ENCODE results near the gene ZNF236.

The ZNF236 gene

GRCh38 chr18:76970770-76971559 is 148.6 kb downstream of the ZNF236 start:
- no peak for DNase-seq (ENCODE audit: low read depth in 2 of 3, low spot score in 2 of 3)

DNA sequence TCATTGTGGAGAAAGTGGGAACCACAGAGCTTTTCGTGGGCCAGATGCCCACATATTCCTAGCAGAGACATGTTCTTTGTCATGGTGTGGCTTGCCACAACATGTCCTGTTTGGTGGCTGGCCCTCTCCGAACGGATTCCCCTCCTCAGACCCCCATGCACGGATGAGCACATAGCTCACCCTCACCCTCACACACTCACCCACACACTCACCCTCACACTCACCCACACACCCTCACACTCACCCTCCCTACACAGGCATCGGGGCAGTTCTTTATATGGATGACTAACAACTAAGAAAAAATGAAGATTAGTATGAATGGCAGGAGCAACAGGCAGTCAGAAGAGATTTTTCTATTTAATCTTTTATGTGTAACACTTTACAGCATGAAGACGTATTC is 149.9 kb downstream of the ZNF236 start:
- DNase-seq (ENCODE audit: low read depth in 2 of 3, low spot score in 2 of 3) = no peak

DNA sequence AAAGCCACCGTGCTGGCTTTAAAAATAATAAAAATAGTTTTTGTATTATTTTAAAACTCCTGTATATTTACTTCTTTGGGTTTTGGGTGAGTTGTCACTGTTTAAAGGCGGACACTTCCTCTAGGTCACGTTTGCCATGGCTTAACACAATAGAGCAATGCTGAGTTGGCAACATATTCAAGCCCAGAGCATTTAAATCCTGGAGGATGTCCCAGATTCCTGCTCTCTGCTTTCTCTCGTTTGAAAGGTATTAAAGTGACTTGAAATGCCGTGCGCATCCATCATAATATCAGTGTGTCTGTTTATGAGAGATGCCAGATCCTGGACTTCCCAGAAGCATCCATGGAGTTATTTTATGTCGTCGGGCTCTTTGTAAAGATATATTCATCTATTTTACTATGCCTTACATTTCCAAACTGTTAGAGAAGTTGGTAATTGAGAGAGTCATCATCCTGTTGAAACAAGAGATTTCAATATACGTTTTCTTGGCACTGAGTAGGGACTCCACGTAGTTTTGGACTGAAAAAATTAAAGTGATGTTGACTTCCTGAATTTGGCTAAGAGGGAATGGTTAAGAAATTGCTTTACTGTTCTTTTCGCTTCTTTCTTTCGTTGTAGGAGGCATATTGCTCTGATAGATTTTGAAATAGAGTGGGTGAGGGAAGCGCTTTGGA is 150.6 kb downstream of the ZNF236 start:
- DNase-seq (ENCODE audit: low read depth in 2 of 3, low spot score in 2 of 3) = no peak

- DNase-seq (ENCODE audit: low read depth in 2 of 3, low spot score in 2 of 3) = no peak
Observed at GRCh38 chr18:76973520-76974266, 151.3 kb downstream of the ZNF236 start.

GRCh38 chr18:76974386-76974785 is 152.0 kb downstream of the ZNF236 start:
- DNase-seq (ENCODE audit: low read depth in 2 of 3, low spot score in 2 of 3) = no peak

DNA sequence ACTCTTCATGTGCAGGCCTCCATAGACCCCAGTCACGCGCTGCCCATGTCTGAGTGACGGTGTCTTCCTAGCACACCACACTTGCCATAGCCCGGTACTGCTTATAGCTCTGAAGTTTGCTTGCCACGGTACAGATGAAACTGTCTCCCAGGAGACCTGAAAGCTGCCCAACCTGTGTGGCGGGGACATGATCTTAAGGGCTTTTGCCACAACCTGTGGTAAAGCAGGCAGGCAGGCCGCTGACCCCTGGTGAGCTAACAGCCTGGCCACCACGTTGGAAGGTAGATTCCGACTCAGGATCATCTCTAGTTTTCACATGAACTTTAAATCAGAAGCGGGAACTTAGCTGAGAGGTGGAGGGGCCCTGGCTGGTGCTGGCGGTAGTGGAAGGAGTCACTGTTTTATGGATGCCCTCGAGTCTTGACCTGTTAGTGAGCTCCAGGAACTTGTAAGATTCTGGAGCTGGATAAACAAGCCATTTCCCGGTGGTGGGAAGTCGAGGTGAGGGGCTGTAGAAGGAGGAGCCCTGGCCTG is 153.3 kb downstream of the ZNF236 start:
- no peak for DNase-seq (ENCODE audit: low read depth in 2 of 3, low spot score in 2 of 3)

DNA sequence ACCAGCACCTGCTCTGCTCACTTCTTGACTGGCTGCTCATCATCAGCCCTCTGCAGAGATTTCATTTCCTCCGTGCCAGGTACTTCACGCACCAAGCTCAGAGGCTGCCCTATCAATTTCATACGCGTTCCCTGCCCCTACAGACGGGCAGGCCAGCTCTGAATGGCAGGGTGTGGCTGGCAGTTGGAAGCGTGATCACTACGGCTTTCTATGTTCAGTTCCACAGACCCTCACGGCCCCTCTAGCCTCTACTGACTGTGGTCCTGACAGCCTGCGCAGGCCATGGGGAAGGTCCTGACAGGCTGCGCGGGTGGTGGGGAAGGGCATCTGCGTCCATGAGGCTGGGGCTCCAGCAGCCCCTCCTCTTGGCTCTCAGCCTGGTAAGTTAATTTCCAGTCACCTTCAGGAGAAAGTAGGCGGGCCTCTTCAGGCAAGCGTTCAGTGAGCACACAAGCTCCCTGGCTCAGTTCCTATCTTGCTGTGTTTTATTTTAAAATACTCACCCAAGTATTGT is 154.8 kb downstream of the ZNF236 start:
- no peak for DNase-seq (ENCODE audit: low read depth in 2 of 3, low spot score in 2 of 3)

- no peak for DNase-seq (ENCODE audit: low read depth in 2 of 3, low spot score in 2 of 3)
Observed at GRCh38 chr18:76977684-76978232, 155.4 kb downstream of the ZNF236 start.

GRCh38 chr18:76978616-76979015 is 156.3 kb downstream of the ZNF236 start:
- DNase-seq (ENCODE audit: low read depth in 2 of 3, low spot score in 2 of 3) = no peak

DNA sequence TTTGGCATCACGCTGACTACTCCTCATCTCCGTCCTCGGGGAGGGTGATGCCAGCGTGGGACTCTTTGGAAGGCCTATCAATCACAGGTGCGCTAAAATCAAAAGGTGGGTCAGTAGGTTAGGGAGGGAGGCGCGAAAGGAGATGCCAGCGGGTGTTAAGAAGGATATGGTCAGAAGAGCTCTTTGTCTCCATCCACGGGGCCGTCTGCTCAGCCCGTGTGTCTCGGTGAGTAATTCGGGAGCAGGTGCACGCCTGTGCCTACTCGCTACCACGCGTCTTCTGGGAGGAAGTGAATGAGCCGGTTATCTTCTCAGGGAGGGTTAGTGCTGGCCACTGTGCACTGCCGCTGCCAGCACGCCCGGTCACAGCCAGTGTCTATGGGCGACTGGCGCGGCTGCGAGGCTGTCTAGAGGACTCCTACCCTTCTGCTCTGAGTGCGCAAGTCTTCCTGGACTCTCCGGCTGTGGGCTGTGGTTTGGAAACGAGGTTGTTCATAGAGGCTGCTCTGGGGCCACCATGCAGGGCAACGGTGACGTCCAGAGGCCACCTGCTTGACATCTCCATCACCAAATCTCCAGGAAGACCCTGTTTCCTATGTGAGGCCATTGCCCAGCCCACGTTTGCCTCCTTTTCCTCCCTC is 156.9 kb downstream of the ZNF236 start:
- DNase-seq (ENCODE audit: low read depth in 2 of 3, low spot score in 2 of 3) = no peak

DNA sequence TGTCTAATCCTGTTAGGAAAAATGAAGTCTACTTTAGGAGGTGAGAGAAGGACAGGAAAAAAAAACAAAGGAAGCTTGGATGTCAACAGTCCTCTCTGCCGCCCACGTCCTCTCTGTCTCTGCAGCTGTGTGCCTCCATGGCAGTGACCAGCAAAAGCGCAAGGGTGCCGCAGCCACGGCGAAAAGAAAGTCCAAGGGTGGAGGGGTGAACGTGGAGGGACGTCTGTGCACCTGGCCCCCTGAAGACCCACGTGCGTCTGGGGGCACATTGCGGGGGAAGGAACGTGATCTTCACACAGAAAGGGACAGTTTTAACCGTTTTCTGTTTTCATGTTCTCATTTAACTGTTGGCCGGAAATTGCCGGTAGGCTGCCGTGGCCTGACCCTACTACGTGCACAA is 157.5 kb downstream of the ZNF236 start:
- DNase-seq (ENCODE audit: low read depth in 2 of 3, low spot score in 2 of 3) = no peak

- no peak for DNase-seq (ENCODE audit: low read depth in 2 of 3, low spot score in 2 of 3)
Observed at GRCh38 chr18:76980663-76981395, 158.5 kb downstream of the ZNF236 start.

- no peak for DNase-seq (ENCODE audit: low read depth in 2 of 3, low spot score in 2 of 3)
Observed at GRCh38 chr18:76981396-76981968, 159.1 kb downstream of the ZNF236 start.

- no peak for DNase-seq (ENCODE audit: low read depth in 2 of 3, low spot score in 2 of 3)
Observed at GRCh38 chr18:76982038-76982437, 159.7 kb downstream of the ZNF236 start.

- DNase-seq (ENCODE audit: low read depth in 2 of 3, low spot score in 2 of 3) = peak; percentile 70 to 83 (median 79)
Observed at GRCh38 chr18:76982841-76983583, 160.7 kb downstream of the ZNF236 start.

DNA sequence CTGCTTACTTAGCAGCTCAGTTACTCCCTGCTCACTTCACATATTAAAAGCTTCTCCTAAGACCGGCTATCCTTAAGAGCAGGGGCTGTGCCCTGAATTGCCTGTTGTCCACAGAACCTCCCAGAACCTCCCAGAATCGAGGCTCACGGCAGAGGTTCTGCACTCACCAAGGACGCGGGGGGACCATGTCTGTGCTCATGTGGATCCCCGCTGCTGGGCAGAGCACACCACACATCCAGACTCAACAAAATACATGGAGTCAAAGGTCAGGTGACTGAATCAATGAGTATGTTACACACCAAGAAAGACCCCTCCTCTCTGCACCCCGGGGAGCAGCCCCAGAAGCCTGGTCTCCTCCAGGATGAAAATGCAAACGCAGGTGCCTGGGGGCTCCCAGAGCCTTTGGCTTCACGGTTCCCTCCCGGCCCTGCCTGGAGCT is 161.3 kb downstream of the ZNF236 start:
- no peak for DNase-seq (ENCODE audit: low read depth in 2 of 3, low spot score in 2 of 3)

DNA sequence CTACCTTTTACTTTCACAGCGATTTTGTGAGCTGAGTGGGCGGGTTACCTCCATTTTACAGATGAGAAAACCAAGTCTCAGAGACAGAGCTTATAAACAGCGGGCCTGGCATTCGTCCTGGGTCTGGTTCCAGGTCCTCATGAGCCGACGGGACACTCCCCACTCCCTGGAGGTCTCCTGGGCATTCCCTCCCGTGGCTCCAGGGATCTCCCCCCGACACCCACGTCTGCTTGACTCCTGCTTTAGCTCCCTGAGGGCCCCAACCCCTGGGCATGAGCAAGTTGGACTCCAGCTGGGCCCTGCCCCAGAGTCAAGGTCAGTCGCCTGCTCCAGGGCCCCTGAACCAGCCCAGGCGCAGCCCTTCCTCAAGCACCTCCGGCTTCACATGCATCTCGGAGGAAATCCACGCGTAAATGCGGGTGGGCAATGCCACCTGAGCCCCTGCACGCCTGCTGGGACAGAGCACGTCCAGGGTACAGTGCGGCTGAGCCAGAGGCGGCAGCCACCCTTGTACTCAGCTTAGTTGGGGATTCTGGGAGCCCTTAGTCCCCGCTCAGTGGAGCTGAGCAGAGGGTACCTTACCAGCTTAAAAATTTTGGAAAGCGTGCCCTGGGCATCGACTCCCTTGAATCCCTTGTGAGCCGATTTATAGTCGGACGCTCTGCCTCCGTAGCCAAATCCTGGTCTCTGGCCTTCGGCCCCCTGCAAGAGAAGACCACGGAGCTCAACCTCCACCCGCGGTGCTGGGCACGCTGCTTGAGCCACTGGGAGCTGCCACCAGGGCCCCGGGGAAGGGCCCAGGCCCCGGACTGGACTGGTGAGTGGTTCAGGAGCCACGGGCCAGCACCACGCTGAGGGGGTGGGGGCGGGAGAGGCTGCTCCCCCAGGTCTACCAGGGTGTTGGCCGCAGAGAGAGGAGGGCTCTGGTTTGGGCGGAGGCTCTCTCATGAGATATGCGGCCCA is 162.1 kb downstream of the ZNF236 start:
- no peak for DNase-seq (ENCODE audit: low read depth in 2 of 3, low spot score in 2 of 3)
